Ovary (tissue), 3 donors: Measurements from ENCODE around the gene SPEN.

Source experiments
- EP300 ChIP-seq: sonication (generic); formaldehyde crosslinking; IDR thresholded peaks from one replicate; pipeline ENCODE4 v1.6.1; 2017; ENCODE audit warnings: antibody characterized with exemption
- TF ChIP-seq, protein P1 (sequence below), 3 donors: fragments of 450-650 bp in 2 of 3; fragments of 200-600 bp in 1 of 3; IDR thresholded peaks; one replicate each; pipeline versions ENCODE4 v1.5.1 to v1.8.0; 2016 to 2022; ENCODE audit warnings: antibody characterized with exemption in 3 of 3, mild to moderate bottlenecking in 1 of 3
- donor health status: DM: no; HTN: no; CAD: no.

DNA sequence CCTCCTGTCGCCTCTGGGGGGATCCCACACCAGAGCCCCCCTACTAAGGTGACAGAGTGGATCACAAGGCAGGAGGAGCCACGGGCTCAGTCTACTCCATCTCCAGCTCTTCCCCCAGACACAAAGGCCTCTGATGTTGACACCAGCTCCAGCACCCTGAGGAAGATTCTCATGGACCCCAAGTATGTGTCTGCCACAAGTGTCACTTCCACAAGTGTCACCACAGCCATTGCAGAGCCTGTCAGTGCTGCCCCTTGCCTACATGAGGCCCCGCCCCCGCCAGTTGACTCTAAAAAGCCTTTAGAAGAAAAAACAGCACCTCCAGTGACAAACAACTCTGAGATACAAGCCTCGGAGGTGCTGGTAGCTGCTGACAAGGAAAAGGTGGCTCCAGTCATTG, 86.2 kb downstream of the SPEN start:
- no peak for TF ChIP-seq EP300
- TF ChIP-seq, protein P1, sequence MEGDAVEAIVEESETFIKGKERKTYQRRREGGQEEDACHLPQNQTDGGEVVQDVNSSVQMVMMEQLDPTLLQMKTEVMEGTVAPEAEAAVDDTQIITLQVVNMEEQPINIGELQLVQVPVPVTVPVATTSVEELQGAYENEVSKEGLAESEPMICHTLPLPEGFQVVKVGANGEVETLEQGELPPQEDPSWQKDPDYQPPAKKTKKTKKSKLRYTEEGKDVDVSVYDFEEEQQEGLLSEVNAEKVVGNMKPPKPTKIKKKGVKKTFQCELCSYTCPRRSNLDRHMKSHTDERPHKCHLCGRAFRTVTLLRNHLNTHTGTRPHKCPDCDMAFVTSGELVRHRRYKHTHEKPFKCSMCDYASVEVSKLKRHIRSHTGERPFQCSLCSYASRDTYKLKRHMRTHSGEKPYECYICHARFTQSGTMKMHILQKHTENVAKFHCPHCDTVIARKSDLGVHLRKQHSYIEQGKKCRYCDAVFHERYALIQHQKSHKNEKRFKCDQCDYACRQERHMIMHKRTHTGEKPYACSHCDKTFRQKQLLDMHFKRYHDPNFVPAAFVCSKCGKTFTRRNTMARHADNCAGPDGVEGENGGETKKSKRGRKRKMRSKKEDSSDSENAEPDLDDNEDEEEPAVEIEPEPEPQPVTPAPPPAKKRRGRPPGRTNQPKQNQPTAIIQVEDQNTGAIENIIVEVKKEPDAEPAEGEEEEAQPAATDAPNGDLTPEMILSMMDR (IDR thresholded peaks at IDR 0.05) = no peak
